ENCODE measurements around the gene HUNK. TPM values are rescaled to one million over a fixed set of nuclear protein-coding genes. Genes with fewer than 3 reads are reported as not detected.
"Not testable (repeated sequence)": the region's sequence is repeated elsewhere in the genome, so short reads cannot be mapped to it uniquely, and the experiment has no call there.

Gene HUNK
- 1 to 10 TPM in 2 of 3 donors, under 1 TPM in 1; 0.42 to 1.3 (median 1.3) TPM for polyA plus RNA-seq

GRCh38 chr21:31872452-31873274 is at the start of gene HUNK:
Gene HUNK, plus strand, starts transcription at chr21:31873020. Its CDS starts 655 bp downstream, at chr21:31873675.
- no peak within 1 kb of the TSS for H3K27ac ChIP-seq (ENCODE audit: low read depth, low read length)
- 1% methylated on average over 56 to 74 of the region's 74 CpGs for WGBS, 3 donors

DNA sequence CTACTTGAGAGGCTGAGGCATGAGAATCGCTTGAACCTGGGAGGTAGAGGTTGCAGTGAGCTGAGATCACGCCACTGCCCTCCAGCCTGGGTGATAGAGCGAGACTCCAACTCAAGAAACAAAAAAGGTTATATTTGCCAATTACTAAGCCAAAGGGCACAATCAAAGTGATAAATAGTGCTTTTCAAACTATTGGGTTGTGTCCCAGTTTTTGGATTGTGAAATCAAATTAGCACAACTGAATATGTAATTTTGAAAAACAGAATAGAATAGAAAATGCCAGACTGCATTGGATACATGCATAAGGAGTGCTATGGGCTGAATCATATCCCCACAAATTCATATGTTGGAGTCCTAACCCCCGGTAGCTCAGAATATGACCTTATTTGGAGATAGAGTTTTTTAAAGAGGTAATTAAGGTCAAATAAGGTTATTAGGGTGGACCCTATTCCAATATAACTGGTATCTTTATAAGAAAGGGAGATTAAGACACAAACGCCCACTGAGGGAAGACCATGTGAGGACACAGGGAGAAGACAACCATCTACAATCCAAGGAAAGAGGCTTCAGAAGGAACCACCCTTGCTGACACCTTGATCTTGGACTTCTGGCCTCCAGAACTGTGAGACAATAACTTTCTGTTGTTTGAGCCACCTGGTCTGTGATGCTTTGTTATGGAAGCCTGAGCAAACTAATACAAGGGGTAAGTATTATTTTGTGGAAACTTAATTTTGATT is 42.9 kb upstream of the HUNK start:
- WGBS, 3 donors = 64 to 79% (median 73%) methylated on average over 5 of the region's 5 CpGs
- no peak overlapping the region for H3K27ac ChIP-seq (ENCODE audit: low read depth, low read length)

- no peak overlapping the region for H3K27ac ChIP-seq (ENCODE audit: low read depth, low read length)
- WGBS, 3 donors = 44 to 52% (median 45%) methylated on average over 4 of the region's 4 CpGs
Observed at GRCh38 chr21:31830701-31831100, 42.1 kb upstream of the HUNK start.

GRCh38 chr21:31837041-31837440 is 35.8 kb upstream of the HUNK start:
- H3K27ac ChIP-seq (ENCODE audit: low read depth, low read length) = no peak overlapping the region

DNA sequence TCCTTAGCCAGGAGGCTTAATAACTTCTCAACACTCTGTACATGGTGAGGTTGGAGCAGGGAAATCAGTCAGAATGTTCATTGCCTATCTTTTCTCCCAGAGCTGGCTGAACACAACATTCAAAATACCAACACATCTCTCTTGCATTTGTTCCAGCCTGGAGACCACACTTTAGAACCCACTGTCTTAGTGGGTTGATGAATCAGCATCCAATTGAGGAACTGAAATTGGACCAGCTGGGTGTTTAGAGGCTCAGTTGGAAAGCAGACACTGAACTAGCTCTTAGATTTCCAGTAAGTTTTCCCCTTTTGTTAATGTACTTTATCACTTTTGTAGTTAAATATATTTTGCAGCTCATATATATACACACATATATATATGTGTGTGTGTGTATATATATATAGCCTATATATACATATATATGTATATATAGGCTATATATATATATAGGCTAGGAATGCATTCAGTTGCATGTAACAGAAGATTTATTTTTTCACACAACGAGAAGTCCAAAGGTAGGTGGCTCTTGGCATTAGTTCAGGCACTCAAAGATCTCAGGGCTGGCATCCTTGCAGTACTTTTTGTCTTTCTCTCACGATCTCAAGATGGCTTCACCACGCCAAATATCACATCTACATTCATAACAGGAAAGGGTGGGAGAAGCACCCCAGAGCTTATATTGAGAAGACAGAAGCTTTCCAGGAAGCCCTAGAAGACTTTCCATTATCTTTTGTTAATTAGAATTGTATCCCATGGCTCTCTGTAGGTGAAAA is 35.0 kb upstream of the HUNK start:
- 75 to 80% (median 78%) methylated on average over 3 of the region's 3 CpGs for WGBS, 3 donors
- H3K27ac ChIP-seq (ENCODE audit: low read depth, low read length) = no peak overlapping the region

DNA sequence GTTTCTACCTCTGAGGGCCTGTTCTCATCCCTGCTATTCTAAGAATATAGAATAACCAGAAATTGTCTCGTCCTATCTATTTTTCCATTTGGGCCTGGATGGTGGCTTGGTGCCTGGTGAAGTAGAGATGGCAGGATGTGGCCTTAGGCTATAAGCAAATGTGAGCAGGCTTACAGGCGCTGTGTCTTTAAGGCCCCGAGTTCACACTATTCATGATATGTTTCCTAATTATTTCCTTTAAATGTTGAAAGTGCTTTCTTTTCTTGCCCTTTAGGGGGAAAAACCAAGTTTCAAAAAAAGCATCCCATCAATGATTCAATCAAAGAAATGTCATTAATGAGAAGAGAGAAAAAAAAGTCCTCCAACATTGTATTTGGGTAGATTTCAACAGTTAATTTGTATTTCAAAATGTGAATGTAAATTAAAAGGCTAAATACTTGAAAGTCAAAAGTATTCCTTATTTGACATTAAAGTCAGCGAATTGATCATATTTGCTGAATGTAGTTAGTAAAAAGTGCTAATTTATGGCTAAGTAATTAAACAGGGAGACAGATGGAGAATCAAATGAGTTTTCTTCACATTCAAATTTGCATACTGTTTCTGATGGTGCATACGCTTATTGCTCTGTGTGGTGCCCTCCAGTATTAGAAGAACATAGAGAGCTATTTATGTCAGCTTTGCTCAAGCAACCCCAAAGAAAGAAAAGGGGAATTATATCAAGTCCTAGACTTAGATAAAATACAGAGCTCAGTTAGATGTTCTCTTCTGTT is 34.0 kb upstream of the HUNK start:
- H3K27ac ChIP-seq (ENCODE audit: low read depth, low read length) = no peak overlapping the region
- WGBS, 3 donors = 81 to 88% (median 84%) methylated on average over 5 of the region's 5 CpGs

- no peak overlapping the region for H3K27ac ChIP-seq (ENCODE audit: low read depth, low read length)
Observed at GRCh38 chr21:31844206-31844605, 28.6 kb upstream of the HUNK start.

- H3K27ac ChIP-seq (ENCODE audit: low read depth, low read length) = no peak overlapping the region
- 76 to 87% (median 80%) methylated on average over 6 of the region's 6 CpGs for WGBS, 3 donors
Observed at GRCh38 chr21:31845151-31845729, 27.6 kb upstream of the HUNK start.

DNA sequence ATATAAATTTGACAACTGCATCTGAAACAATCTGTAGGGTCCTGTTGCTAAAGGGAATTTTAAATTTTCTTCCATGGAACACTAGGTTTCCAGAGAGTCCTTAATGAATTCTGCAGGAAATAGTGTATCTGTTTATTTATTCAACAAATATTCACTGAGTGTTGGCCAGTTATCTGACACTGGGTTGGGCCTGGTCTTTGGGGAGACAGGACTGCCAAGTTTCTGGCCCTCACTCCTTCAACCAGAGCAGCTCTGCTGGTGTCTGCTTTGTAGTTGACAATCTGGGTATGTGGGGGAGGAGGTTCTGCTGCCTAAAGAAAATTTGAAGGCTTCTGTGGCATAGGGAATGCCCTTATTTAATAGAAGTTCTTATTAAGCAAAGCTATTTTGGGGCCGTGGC is 26.1 kb upstream of the HUNK start:
- no peak overlapping the region for H3K27ac ChIP-seq (ENCODE audit: low read depth, low read length)
- WGBS, 3 donors = 64 to 93% (median 72%) methylated on average over 1 of the region's 1 CpG

- 66 to 83% (median 76%) methylated on average over 3 of the region's 3 CpGs for whole genome bisulfite sequencing, 3 donors
- H3K27ac ChIP-seq (ENCODE audit: low read depth, low read length) = no peak overlapping the region
Observed at GRCh38 chr21:31847761-31848160, 25.1 kb upstream of the HUNK start.

DNA sequence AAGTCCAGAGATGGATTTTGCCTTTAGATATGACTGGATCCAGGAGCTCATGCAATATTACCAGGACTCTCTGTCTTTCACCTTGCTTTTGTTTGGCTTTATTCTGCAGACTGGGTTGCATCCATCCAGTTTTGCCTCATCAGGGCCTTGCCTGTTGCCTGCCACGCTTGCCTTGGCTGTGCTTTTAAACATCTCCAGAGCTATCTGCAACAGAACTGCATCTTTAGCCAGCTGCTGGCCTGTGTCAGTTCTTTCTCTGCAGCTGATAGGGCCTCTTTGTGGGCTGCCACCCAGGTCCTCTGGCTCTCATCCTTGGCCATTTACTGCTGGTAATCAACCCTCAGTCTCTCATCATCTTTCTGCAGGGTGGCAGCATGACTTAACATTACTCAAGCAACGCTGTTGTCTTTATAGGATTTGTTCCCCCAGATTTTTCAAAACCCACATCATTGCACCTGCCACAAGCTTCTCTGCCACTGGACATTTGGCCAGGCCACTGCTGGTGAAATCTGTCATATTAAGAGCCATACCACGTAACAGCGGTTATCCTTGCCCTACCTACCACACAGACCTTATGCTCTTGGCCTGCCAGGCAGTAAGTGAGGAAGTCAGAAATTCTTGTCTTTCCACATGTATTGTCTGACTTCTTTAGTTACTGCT is 24.4 kb upstream of the HUNK start:
- WGBS, 3 donors = 82 to 86% (median 84%) methylated on average over 4 of the region's 4 CpGs
- no peak overlapping the region for H3K27ac ChIP-seq (ENCODE audit: low read depth, low read length)

DNA sequence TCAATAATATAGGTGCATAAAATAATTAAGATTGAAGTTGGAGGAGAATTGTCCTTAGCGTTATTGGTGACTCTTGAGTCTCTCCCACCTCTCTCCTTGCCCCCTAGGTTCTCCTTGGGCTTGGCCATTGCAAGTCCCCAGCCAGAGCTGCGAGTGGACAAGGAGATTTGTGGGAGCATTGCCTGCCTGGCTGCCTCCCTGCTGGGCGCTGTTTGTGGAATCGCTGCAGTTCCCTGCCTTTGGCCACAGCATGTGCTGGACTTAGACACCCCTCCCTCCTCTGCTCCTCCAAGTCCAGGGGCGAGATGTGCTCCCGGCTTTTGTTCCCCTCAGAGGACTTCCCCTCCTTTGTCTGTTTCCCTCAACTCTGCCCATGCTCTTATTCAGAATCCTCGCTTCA is 21.9 kb upstream of the HUNK start:
- H3K27ac ChIP-seq (ENCODE audit: low read depth, low read length) = no peak overlapping the region
- 83 to 88% (median 86%) methylated on average over 7 of the region's 7 CpGs for WGBS, 3 donors

DNA sequence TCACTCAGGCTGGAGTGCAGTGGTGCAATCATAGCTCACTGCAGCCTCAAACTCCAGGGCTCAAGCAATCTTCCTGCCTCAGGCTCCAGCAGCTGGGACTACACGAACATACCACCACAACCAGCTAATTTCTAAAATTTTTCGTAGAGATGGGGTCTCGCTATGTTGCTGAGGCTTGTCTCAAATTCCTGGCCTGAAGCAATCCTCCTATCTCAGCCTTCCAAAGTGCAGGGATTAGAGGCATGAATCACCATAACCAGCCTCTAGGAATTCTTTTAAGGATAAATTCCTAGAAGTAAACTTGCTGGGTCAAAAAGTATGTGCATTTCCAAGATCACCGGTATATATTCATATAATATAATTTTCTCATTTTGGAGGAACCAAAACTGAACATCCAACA is 17.6 kb upstream of the HUNK start:
- WGBS, 3 donors = 75 to 87% (median 83%) methylated on average over 4 of the region's 4 CpGs
- no peak overlapping the region for H3K27ac ChIP-seq (ENCODE audit: low read depth, low read length)

DNA sequence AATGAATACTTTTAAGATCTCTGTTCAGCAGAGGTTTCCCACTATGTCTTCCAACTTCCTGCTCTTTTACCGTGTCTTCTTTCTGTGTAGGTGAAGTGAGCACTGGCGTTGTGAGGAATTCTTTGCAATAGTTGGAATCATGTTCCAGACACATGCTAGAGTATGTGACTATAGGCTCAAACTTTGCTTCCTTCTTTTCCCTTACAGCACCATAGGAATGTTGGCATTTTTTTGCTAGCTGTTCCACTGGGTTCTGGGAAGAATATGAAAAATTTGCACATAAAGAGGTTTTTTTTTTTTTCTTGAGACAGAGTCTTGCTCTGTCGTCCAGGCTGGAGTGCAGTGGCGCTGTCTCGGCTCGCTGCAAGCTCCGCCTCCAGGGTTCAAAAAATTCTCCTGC is 15.7 kb upstream of the HUNK start:
- WGBS, 3 donors = 80 to 88% (median 81%) methylated on average over 7 of the region's 7 CpGs
- H3K27ac ChIP-seq (ENCODE audit: low read depth, low read length) = no peak overlapping the region

- WGBS, 3 donors = 80 to 83% (median 82%) methylated on average over 7 of the region's 7 CpGs
- H3K27ac ChIP-seq (ENCODE audit: low read depth, low read length) = not testable (repeated sequence)
Observed at GRCh38 chr21:31857631-31858030, 15.2 kb upstream of the HUNK start.

- no peak overlapping the region for H3K27ac ChIP-seq (ENCODE audit: low read depth, low read length)
- 94 to 97% (median 94%) methylated on average over 3 of the region's 3 CpGs for WGBS, 3 donors
Observed at GRCh38 chr21:31860851-31861250, 12.0 kb upstream of the HUNK start.

DNA sequence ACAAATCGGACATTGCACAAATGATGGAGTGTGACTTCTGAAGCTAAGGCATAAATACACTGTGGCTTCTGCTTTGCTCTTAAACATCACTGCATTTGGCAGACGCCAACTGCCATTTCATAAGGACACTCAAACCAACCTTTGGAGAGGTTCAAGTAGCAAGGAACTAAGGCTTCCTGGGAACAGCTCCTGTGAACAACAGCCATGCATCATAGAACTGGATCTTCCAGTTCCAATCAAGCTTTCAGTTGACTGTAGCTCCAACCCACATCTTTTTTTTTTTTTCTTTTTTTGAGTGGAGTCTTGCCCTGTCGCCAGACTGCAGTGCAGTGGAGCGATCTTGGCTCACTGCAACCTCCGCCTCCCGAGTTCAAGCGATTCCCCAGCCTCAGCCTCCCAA is 10.7 kb upstream of the HUNK start:
- no peak overlapping the region for H3K27ac ChIP-seq (ENCODE audit: low read depth, low read length)
- WGBS, 3 donors = 77 to 90% (median 80%) methylated on average over 7 of the region's 7 CpGs
